ENCODE data around the gene CAMK2A.

Gene CAMK2A

GRCh38 chr5:150209099-150209635, 80.4 kb downstream of the CAMK2A start:
- Mint-ChIP-seq H3K36me3 (ENCODE audit: insufficient read depth) (peaks cover 4% of the 10 kb centered on the region), H3K27me3 (peaks cover 26% of the 10 kb centered on the region), H3K27ac (ENCODE audit: low read depth) (no peak overlapping the region), H3K9me3 (no peaks in the 10 kb centered on the region), H3K4me3 (peak overlapping the region; percentile 64), H3K4me1 (peaks cover 25% of the 10 kb centered on the region)
- peak; percentile 55 for ATAC-seq (replicated peaks; ENCODE audit: extremely low read depth, poor library complexity, severe bottlenecking)
- DNase-seq (ENCODE audit: low spot score in 2 of 2), result peak; percentile 25 to 33

GRCh38 chr5:150208187-150209098, 81.1 kb downstream of the CAMK2A start:
- no peak for ATAC-seq (replicated peaks; ENCODE audit: extremely low read depth, poor library complexity, severe bottlenecking)
- H3K36me3 Mint-ChIP-seq (ENCODE audit: insufficient read depth), result peaks cover 4% of the 10 kb centered on the region
- H3K27ac Mint-ChIP-seq (ENCODE audit: low read depth), result peak overlapping the region; percentile 26
- no peak for DNase-seq (ENCODE audit: low spot score in 2 of 2)
- peaks cover 25% of the 10 kb centered on the region for H3K4me1 Mint-ChIP-seq
- H3K27me3 Mint-ChIP-seq, result peaks cover 28% of the 10 kb centered on the region
- peak overlapping the region; percentile 64 for H3K4me3 Mint-ChIP-seq
- H3K9me3 Mint-ChIP-seq, result no peaks in the 10 kb centered on the region

DNA sequence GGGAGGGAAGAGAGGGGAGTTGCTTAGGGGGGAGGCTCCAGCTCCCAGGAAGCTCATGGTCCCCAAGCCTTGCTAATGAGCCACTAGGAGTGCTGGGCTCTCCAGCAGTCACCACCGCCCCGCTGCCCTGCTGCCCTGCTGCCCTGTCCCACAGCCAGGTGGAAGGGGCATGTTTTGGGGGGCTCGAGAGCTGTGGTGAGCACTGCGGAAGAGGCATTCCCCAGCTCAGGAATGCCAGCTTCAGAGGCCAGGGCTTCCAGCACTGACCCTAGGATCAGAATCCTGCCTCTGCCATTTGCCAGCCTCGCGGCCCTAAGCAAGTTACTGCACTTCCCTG, 82.8 kb downstream of the CAMK2A start:
- Mint-ChIP-seq H3K4me3 (no peak overlapping the region), H3K27me3 (peaks cover 28% of the 10 kb centered on the region), H3K4me1 (peaks cover 25% of the 10 kb centered on the region), H3K36me3 (ENCODE audit: insufficient read depth) (peaks cover 4% of the 10 kb centered on the region), H3K9me3 (no peaks in the 10 kb centered on the region), H3K27ac (ENCODE audit: low read depth) (no peak overlapping the region)
- DNase-seq (ENCODE audit: low spot score in 2 of 2) (no peak), ATAC-seq (replicated peaks; ENCODE audit: extremely low read depth, poor library complexity, severe bottlenecking) (no peak)

GRCh38 chr5:150206098-150206778, 83.3 kb downstream of the CAMK2A start:
- H3K36me3 Mint-ChIP-seq (ENCODE audit: insufficient read depth), result peaks cover 4% of the 10 kb centered on the region
- H3K9me3 Mint-ChIP-seq, result no peaks in the 10 kb centered on the region
- no peak overlapping the region for H3K4me3 Mint-ChIP-seq
- peaks cover 25% of the 10 kb centered on the region for H3K4me1 Mint-ChIP-seq
- peaks cover 28% of the 10 kb centered on the region for H3K27me3 Mint-ChIP-seq
- H3K27ac Mint-ChIP-seq (ENCODE audit: low read depth), result no peak overlapping the region
- DNase-seq (ENCODE audit: low spot score in 2 of 2) (no peak), ATAC-seq (replicated peaks; ENCODE audit: extremely low read depth, poor library complexity, severe bottlenecking) (no peak)

- Mint-ChIP-seq H3K27ac (ENCODE audit: low read depth) (no peak overlapping the region), H3K27me3 (peaks cover 43% of the 10 kb centered on the region)
Observed at GRCh38 chr5:150204590-150204960, 85.0 kb downstream of the CAMK2A start.

DNA sequence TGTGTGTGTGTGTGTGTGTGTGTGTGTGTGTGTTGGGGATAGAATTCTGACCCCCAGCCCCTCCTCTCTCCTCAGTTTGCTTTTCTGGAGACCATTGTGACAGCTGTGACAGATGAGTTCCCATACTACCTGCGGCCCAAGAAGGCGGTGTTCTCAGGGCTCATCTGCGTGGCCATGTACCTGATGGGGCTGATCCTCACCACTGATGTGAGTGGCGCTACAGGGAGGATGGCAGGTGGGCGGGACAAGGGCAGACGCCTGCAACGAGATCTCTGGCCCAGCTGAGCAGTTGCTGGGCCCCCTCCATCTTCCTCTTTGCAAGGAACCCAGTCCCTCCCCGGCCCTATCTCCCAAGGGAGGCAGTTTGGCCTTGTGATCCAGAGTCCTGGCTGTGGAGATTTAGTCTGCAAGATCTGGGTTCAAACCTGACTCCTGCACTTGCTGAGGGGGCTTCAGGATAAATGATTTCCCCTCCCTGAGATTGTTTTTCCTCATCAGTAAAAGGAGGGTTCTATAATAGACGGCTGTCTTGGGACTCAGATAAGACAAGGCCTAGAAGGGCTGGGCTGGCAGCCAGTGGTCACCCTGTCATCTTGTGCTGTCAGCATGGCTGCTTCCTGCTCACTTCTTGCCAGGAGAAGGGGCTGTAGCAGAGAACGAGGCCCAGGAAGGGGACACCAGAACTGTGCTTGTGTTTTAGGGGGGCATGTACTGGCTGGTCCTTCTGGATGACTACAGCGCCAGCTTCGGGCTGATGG, 85.6 kb downstream of the CAMK2A start:
- ATAC-seq (replicated peaks; ENCODE audit: extremely low read depth, poor library complexity, severe bottlenecking), result no peak
- Mint-ChIP-seq H3K27me3 (peaks cover 49% of the 10 kb centered on the region), H3K27ac (ENCODE audit: low read depth) (no peak overlapping the region), H3K36me3 (ENCODE audit: insufficient read depth) (peaks cover 6% of the 10 kb centered on the region), H3K4me1 (peaks cover 11% of the 10 kb centered on the region), H3K9me3 (no peaks in the 10 kb centered on the region), H3K4me3 (no peak overlapping the region)
- DNase-seq (ENCODE audit: low spot score in 2 of 2), result no peak

More at GRCh38 chr5:150204590-150204960, 85.0 kb downstream of the CAMK2A start:
- no peak overlapping the region for H3K4me3 Mint-ChIP-seq
- H3K36me3 Mint-ChIP-seq (ENCODE audit: insufficient read depth), result peaks cover 4% of the 10 kb centered on the region
- ATAC-seq (replicated peaks; ENCODE audit: extremely low read depth, poor library complexity, severe bottlenecking) (no peak), DNase-seq (ENCODE audit: low spot score in 2 of 2) (no peak)
- H3K9me3 Mint-ChIP-seq, result no peaks in the 10 kb centered on the region
- H3K4me1 Mint-ChIP-seq, result peaks cover 17% of the 10 kb centered on the region

GRCh38 chr5:150202501-150202900, 87.1 kb downstream of the CAMK2A start:
- ATAC-seq (replicated peaks; ENCODE audit: extremely low read depth, poor library complexity, severe bottlenecking) (no peak), DNase-seq (ENCODE audit: low spot score in 2 of 2) (no peak)
- Mint-ChIP-seq H3K27ac (ENCODE audit: low read depth) (no peak overlapping the region), H3K4me3 (no peak overlapping the region), H3K4me1 (no peaks in the 10 kb centered on the region), H3K36me3 (ENCODE audit: insufficient read depth) (peaks cover 4% of the 10 kb centered on the region), H3K9me3 (no peaks in the 10 kb centered on the region), H3K27me3 (peaks cover 52% of the 10 kb centered on the region)

DNA sequence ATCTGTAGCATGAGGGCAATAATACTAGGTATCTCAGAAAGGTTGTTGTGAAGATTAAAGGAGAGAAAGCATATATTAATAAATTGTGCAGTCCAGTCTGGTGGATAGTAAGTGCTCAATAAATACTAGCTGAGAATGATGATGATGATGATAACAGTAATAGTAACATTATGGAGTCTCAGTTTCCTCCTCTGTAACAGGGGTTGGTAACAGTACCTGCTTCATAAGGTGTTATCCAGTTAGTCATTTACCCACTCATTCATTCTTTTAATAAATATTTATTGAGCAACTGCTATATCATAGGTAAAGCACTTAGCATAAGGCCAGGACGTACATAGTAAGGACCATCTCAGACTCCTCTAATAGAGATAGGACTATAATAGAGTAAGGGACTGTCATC, 92.1 kb downstream of the CAMK2A start:
- no peaks in the 10 kb centered on the region for H3K4me1 Mint-ChIP-seq
- H3K9me3 Mint-ChIP-seq, result no peaks in the 10 kb centered on the region
- no peak overlapping the region for H3K27ac Mint-ChIP-seq (ENCODE audit: low read depth)
- H3K4me3 Mint-ChIP-seq, result no peak overlapping the region
- H3K27me3 Mint-ChIP-seq, result peaks cover 79% of the 10 kb centered on the region
- ATAC-seq (replicated peaks; ENCODE audit: extremely low read depth, poor library complexity, severe bottlenecking), result no peak
- H3K36me3 Mint-ChIP-seq (ENCODE audit: insufficient read depth), result peaks cover 2% of the 10 kb centered on the region
- DNase-seq (ENCODE audit: low spot score in 2 of 2), result no peak

DNA sequence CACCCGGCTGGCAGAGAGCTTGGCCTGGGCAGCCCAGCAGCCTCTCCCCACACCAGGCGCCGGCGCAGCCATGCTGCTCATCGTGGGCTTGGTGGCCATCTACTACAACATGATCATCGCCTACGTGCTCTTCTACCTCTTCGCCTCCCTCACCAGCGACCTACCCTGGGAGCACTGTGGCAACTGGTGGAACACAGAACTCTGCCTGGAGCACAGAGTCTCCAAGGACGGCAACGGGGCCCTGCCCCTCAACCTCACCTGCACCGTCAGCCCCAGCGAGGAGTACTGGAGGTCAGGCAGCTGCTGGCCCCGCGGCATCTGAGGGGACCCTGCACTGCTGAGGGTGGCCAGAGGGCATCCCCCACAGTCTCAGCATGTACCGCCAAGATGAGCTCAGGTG, 92.6 kb downstream of the CAMK2A start:
- Mint-ChIP-seq H3K9me3 (no peaks in the 10 kb centered on the region), H3K4me1 (no peaks in the 10 kb centered on the region), H3K27ac (ENCODE audit: low read depth) (no peak overlapping the region), H3K4me3 (no peak overlapping the region), H3K27me3 (peaks cover 84% of the 10 kb centered on the region), H3K36me3 (ENCODE audit: insufficient read depth) (peaks cover 2% of the 10 kb centered on the region)
- DNase-seq (ENCODE audit: low spot score in 2 of 2) (no peak), ATAC-seq (replicated peaks; ENCODE audit: extremely low read depth, poor library complexity, severe bottlenecking) (no peak)

GRCh38 chr5:150196514-150196913, 93.1 kb downstream of the CAMK2A start:
- Mint-ChIP-seq H3K36me3 (ENCODE audit: insufficient read depth) (peaks cover 2% of the 10 kb centered on the region), H3K27ac (ENCODE audit: low read depth) (no peak overlapping the region), H3K27me3 (peaks cover 89% of the 10 kb centered on the region), H3K4me3 (no peak overlapping the region), H3K9me3 (no peaks in the 10 kb centered on the region), H3K4me1 (no peaks in the 10 kb centered on the region)
- DNase-seq (ENCODE audit: low spot score in 2 of 2) (no peak), ATAC-seq (replicated peaks; ENCODE audit: extremely low read depth, poor library complexity, severe bottlenecking) (no peak)

DNA sequence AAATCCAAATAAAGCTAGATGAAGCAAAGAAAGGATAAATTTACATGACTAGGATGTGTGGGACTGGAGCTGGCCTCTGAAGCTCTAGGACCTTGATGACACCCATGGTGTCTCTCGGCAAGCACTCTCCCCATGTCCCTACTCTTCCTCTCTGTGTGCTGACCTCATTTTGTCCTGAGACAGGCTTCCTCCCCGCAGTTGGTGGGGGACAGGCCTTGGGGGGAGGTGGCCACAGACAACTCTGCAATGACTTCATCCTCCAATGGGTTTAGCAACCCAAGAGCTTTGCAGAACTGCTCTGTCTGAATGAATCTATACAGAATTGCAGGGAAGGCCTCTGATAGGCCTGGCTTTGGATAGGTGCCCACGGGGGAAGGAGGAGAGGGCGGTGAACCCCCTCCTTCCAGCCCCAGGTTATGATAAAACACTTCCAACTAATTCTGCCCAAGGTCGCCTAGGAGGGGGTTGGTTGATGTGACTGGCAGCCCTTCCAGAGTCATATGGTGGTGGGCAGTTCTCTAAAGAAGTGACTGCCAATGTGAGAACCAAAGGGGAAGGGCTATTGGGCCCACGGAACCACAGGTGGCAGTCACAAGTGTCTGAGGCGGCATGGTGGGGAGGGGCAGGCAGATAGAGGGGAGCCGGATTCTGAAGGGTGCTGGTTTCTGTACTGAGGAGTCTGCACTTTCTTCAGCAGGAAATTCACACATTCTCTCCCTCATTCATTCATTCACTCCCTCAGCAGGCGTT, 93.7 kb downstream of the CAMK2A start:
- Mint-ChIP-seq H3K36me3 (ENCODE audit: insufficient read depth) (peaks cover 2% of the 10 kb centered on the region), H3K9me3 (no peaks in the 10 kb centered on the region), H3K27ac (ENCODE audit: low read depth) (no peak overlapping the region), H3K27me3 (peaks cover 93% of the 10 kb centered on the region), H3K4me3 (no peak overlapping the region), H3K4me1 (no peaks in the 10 kb centered on the region)
- no peak for ATAC-seq (replicated peaks; ENCODE audit: extremely low read depth, poor library complexity, severe bottlenecking)
- DNase-seq (ENCODE audit: low spot score in 2 of 2), result no peak

GRCh38 chr5:150192462-150192861, 97.1 kb downstream of the CAMK2A start:
- ATAC-seq (replicated peaks; ENCODE audit: extremely low read depth, poor library complexity, severe bottlenecking) (no peak), DNase-seq (ENCODE audit: low spot score in 2 of 2) (no peak)
- H3K4me3 Mint-ChIP-seq, result no peak overlapping the region
- no peak overlapping the region for H3K27ac Mint-ChIP-seq (ENCODE audit: low read depth)
- H3K9me3 Mint-ChIP-seq, result no peaks in the 10 kb centered on the region
- no peaks in the 10 kb centered on the region for H3K4me1 Mint-ChIP-seq
- peaks cover 82% of the 10 kb centered on the region for H3K27me3 Mint-ChIP-seq
- no peaks in the 10 kb centered on the region for H3K36me3 Mint-ChIP-seq (ENCODE audit: insufficient read depth)

Measured in central memory CD8-positive, alpha-beta T cell (primary cell).